GM04504 (cell line): ENCODE data around the gene DCAF6.
"Not testable (repeated sequence)": the region's sequence is repeated elsewhere in the genome, so short reads cannot be mapped to it uniquely, and the experiment has no call there.

Experiments used
- DNase-seq: peaks from one replicate; pipeline ENCODE4 v3.0.0-alpha.2; 2012; ENCODE audit warnings: low read depth

The DCAF6 gene

DNA sequence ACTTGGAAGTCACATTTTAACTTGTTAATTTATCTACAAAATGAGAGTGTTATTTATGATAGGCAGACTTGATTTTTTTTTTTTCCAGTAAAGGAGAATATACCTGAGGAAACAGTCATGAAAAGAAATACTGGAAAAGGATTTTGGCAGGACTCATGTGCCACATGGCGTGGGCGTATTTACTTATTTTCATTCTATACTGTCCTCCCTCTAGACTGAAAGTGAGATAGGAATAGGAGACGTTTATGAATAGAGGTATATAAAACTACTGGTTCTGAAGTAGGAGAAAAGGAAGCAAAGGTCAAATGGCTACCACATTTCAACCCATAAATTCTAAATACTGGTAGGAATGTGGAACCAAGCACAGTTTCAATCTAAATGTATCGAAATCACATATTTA lies 95.1 kb downstream of the DCAF6 start:
- DNase-seq: no peak

DNA sequence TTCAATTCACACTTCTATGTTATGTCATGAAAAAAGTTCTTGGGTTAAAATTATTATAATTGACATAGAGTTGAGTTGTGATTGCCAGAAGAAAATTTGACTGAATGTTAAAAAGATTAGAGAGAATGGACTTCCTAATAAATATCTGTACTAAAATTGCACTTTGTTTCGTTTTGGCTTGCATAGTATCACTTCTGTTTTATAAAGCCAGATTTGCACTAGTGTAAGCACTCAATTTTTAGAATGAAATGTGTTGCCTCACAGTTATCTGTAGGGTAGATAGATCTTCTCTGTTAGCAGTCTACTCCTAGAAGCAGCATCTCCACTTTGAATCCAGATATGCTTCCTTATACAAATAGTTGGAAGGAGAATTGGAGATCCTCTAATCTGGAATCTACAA lies 95.5 kb downstream of the DCAF6 start:
- no peak for DNase-seq

DNA sequence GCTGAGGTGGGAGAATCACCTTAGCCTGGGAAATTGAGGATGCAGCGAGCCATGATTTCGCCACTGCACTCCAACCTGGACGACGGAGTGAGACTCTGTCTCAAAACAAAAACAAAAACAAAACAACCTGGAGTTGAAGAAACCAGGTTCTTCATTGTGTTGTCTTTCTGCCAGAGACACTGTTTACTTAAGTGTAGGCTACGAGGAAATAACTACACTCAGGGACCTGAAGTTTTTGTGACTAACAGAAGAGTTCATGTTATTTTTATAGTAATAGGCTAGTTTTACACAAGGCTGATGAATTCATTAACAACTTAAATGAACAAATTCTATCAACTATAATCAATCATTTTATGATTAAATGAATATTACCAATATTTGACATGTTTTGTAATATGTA lies 98.9 kb downstream of the DCAF6 start:
- no peak for DNase-seq

DNA sequence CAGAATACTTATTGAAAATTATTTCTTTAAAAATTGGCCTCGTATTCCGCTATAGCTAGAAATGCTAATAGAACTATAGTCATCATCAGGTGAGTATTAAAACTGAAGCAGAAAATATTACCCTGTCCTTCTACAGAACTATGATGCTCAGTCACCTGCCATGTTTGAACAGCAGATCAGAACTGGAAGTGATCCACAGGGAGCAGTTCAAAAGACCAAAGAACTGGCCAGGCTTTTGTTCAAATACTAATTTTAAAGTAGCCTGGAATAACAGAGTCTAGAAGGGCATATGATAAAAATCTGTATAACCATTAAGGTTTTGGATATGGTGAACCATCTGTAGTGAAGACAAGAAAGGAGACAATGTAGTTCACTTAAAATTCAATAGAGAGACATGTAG lies 105.9 kb downstream of the DCAF6 start:
- no peak for DNase-seq

DNA sequence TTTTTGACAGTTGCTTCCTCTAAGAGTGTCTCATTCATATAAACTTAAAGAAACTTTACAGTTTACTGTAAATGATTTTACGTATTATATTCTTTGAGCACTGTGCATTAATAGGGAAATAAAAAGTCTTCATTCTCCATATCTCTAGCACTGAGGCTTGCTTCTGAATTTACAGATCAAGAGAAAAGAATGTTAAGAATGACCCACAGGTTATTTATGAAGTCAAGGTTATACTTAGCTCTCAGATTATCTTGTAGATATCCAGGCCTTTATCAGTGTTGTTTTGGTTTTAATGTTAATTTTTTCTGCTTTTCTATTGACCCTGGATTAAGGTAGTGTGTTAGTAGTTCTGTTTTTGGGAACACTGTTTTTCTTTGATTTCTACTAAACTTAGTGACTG lies 108.8 kb downstream of the DCAF6 start:
- no peak for DNase-seq

DNA sequence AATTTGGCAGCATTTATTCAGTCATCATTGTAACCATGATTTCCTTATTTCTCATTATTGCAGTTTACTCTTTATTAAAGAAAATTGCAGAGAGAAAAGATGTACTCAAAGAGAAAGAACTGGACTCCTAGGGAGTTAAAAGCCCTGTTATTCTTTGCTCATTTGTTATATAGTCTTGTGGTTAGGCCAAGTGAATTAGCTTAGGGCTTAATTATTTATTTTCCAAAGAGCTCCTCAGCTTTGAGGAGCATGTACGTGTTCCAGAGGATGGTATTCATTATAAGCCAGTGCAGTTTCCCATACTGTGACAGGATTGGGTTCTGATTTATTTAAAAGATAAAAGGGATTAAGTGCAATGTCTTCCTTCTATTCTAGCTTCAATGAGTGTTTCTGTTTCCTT lies 113.8 kb downstream of the DCAF6 start:
- no peak for DNase-seq

DNA sequence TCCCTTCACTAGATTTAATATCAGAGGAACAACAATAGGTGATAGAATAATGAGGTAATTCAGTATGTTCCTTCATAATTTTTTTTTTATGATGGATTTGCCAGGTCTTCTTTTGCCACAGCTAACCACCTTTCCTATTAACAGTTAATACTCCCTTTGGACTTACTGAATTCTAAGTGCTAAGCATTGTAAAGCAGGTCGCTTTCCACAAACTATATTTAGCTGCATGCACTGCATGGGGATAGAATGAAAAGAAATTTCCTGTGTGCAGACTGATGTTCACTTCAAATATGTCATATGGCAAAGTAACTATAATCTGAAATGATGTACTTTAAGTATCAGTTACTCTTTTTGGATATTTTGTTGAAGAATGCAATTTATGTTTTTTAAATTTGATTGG lies 114.4 kb downstream of the DCAF6 start:
- DNase-seq: no peak

DNA sequence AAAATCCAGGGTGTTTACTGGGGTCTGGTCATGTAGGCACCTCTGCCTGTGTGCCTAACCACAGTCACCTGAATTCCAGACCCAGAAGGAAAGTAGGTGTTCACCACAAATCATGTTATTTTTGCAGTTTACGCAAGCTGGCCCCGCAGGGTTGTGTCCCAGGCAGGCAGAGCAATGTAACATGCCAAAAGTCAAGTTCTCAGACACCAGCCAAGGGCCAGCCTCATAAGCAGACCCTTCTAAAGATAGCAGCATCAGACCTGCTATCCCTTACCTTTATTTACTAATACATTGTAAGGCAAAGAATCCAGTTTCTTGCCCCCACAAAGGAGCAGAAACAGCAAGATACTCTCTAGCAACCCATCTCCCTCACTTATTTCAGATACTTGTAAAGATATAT lies 117.2 kb downstream of the DCAF6 start:
- DNase-seq: no peak

DNA sequence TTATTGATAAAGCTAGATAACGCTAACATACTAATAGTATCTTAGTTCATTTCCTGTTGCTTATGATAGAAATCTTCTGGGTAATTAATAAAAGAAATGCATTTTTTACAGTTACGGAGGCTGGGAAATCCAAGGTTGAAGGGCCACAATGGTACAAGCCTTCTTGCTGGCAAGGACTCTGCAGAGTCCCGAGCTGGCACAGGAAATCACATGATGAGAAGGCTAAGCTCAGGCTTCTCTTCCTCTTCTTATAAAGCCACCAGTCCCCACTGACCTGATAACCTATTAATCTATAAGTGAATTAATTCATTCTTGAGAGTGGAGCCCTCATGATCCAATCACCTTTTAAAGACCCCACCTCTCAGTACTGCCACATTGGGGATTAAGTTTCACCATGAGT lies 117.6 kb downstream of the DCAF6 start:
- DNase-seq: no peak

DNA sequence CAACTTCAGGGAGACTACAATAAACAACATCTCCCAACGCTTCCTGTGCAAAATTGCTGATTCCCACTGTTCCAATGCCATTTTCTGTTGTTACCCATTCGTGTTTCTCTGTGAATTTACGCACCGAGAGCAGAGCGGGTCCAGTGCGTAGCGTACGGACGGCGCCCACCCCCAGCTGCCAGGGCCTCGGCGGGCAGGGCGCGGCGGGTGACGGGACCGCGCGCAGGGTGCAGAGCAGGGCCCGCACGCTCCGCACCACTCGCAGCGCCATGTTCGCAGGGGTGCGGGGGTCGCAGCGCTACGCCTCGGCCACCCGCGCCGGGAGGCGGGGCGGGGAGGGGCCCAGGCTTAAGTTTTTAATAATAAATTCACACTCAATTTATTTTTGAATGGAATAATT lies 119.7 kb downstream of the DCAF6 start:
- not testable (repeated sequence) for DNase-seq

DNA sequence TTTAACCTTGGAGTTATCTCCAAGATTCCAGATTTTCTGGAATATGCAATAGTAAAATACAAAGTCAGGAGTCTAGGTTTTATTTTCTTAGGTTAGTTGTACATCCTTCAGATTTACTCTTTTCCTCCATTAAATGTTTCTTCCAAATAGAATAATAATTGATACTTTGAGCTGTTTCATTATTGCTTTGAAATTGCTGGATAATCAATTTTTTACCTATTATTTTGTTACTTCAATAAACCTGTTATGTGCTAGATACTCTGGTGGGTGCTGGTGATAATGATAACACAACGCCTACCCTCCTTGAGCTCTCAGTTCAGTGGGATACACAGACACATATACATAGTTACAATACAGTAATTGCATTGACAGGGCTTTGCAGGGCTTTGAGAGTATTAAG lies 120.9 kb downstream of the DCAF6 start:
- DNase-seq: no peak

DNA sequence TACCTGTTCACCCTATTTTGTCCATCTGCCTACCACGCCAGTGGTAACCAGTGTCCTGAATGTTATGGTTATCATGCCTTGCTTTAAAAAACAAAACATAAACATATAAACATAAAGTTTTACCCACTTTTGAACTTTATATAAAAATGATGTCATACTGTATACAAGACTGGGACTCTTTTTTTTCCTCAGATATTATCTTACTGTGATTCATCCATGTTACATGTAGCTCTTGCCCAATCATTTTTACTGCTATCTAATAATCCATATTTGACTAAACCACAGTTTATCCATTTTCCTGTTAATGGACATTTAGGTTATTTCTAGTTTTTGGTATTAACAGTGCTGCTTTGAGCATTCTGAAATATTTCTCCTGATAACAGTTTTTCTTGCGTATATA lies 121.4 kb downstream of the DCAF6 start:
- no peak for DNase-seq

DNA sequence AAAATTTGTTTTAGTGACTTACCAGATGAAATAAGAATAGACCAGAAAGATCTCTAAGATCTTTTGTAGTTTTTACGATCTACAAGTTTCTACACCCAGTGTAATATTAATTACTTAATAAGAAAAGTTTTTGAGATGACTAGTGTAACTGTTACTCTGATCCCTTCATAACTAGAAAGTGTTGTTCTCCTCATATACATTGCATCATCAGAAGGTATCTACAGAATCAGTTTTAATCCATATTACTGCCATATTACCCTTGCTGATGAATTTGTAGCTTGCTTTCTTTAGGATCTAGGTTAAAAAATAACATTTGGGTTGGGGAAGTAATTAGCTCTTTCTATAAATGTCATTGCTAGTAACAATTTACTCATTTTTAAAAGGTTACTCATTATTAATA lies 127.7 kb downstream of the DCAF6 start:
- no peak for DNase-seq

DNA sequence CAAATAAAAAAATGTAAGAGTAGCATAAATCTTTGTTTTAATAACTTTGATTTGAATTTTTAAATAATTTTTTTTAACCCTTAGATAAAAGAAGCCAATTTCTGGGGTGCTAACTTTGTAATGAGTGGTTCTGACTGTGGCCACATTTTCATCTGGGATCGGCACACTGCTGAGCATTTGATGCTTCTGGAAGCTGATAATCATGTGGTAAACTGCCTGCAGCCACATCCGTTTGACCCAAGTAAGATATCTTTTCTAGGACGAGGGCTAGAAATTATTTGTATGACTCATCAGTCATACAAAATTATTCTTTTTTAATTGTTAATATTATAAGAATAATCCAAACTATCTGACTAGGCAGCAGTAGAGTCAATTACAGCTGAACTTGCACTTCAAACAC lies 129.0 kb downstream of the DCAF6 start:
- no peak for DNase-seq

DNA sequence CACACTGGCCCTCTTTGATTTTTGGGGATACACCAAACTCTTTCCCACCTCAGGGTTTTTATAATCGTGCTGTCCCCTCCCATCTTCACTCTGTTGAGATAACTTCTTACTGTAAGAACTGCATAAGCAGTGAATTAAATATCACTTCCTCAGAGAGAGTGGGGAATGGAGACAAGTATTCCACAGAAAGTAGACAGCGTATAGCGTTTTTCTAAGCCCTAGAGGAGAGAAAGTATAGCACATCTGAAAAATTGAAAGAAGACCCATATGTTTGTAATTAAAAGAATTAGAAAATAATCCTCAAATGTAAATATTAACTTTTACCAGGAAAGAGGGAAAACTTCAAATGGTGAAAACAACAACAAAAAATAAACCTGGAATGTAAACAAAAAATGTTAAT lies 132.9 kb downstream of the DCAF6 start:
- DNase-seq: no peak

DNA sequence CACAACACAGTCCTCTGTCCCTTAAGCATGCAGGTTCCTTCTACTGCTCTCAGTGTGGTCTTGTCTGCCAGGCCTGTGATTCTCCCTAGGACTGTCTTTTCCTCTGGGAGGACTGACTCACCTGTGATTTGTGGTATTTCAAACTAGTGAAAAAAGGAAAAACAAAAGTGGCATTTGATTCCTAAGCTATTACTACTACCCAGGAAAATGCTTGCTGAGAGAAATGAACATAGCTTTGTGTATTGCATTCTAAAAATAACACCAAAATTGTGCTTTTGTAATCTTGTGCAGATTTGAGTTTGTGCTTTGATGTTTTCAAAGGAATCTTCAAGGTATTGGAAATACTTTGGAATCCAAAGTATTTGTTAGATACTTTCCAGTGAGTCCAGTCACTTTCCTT lies 143.3 kb downstream of the DCAF6 start:
- peak; percentile 16 for DNase-seq

DNA sequence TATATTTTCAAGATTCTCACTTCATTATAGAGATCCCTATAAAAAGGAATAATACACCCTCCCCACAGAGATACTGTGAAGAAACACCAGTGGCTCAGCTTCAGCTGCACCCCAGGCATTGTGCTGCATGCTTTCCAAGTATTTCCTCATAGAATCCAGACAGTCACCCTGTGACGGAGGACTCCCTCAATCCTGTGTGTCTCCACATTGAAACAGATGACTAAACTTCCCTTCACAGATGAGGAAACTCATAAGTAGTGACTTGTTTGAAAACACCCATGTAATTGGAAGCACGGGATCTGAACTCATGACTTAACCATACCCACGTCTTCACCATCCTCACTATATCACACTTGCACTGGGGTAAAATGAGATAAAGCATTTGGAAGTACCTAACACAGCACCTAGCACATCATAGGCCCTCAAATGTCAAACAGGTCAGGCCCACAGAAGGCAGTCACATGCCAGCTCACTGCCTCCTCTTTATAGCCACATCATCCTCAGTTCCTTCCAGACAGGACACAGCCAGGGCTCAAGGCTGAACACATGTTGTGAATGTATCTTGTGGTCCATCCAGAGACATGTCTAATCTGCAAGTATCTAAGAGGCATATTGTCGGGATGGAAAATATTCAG lies 145.0 kb downstream of the DCAF6 start:
- DNase-seq: peak; percentile 85

DNA sequence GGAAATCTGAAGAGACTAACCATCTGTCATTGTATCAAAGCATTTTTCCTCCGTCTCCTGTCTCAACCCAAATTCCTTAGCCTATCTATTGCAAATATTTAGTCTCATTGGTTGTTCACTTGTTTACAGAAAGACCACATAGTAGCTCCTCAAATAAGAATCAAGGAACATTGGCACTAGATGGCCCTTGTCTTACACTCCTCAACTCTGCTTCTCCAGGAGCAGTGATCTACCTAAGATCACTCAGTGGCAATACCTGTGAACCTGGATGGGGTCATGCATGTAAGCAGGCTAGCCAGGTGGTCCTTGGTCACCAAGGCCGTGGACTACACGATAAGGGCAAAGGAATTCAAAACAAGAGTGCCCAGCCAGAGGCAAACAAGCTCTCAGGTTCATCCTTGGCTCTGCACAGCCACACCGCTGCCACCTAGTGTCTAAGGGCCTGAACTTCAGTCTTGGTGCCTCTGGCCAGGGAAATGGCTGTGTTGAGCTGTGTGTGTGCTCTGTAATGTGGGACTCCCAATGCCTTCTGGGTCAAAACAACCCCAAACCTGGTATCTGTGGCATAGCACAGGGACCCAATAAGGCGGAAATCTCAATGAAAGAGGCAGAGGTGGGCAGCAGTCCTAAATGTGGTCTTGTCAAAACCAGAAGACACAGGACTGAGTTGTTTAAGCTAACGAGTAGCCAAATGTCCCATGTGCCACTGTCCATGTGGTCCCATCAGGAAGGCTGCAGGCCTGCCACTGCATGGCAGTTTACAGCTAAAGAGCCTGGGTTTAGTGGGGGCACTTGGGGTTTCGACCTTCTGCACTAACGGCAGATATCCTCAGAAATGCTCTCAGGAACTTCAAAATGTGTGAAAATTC lies 145.8 kb downstream of the DCAF6 start:
- peak; percentile 52 for DNase-seq

DNA sequence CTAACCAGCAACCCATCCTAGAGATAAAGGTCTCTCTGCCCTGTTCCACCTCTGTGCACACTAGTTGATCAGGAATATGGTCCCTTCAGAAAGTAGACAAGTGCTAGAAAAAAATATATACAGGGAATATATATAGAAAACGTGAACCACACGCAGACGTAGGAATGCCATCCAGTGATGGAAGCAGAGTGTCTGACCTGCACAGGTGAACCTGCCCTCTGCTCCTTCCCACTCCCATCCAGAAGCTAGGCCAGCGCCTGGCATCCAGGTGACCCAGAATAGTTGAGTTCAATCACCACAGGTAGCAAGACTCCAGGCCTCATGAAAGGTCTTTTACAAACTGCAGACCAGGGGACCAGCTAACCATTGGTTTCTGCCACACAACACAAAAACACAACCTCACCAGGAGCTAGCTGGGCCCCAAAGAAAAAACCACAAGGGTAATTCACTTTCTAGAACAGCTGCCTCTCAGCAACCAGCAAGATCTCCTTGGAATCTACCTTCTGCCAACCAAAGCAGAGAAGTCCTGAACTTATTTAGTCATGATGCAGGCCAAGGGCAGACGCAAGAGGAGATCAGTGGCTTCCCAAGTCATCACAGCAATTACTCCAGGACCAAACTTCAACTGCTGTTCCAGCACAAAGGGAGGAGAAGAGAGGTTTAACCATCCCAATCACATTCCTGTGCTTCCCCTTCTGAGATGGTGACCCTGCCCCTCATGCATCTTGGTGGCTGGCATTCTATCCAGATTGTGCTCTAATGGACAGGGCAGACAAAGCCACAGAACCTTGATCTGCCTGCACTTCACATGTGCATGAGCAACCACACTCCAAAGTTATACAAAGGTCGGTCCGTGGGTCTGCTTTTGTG lies 147.2 kb downstream of the DCAF6 start:
- DNase-seq: no peak

DNA sequence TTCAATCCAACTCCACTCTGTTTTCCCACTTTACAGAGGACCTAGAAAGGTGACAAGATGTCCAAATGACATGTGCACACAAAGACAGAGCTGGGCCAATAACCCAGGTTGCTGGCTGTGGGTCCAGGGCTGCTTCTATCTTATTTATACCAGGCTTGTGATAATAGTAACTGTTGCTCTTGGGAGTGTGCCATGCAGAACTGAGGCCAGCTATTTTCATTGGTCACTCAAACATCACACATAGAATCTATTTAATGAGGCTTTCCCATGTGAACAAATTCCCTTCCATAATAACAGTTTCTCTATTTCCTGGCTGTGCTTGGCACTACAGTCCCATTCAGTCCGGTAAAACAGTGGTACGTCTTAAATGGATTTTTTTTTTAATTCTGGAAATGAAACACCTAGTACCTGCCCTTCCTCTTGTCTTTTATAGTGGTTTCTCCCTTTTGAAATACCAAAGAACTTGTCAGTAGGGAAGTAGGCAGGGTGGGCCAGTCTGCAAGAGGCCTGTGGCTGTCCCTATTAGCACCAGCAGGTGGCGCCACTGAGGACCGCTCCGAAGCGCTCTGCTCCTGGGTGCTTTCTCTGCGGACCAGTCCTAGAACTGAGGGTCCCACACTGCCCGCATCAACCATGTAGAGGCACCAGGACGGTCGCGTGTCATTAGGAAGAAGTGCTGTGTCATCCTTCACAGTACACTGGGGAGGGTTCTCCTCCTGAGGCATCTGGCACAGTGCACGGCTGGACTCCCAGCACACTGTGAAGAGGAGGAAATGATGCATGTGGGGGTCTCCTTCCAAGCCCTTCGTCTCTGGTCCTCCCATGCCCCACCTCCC lies 148.1 kb downstream of the DCAF6 start:
- DNase-seq: no peak

DNA sequence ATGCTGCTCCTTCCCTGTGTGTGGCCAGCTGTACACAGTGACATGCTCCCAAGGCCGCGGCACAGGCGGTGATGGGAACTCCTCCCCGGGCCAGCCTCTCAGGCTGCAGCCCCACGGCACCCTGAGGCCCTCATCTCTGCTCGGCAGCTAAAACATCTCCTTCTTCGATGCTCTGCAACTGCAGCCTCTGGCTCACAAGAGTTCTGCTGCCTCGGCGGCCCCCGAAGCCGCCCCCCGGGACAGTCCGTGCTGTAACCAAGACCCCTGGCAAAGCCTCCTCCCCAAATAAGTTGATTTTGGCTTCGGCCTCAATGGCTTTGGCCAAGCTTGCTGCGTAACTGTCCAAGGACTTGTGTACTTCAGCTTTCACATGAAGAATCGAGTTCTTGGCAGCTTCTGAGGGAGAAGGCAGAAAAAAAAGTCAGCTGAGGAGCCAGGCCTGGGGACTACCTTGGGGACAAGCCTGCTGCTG lies 149.0 kb downstream of the DCAF6 start:
- no peak for DNase-seq

DNA sequence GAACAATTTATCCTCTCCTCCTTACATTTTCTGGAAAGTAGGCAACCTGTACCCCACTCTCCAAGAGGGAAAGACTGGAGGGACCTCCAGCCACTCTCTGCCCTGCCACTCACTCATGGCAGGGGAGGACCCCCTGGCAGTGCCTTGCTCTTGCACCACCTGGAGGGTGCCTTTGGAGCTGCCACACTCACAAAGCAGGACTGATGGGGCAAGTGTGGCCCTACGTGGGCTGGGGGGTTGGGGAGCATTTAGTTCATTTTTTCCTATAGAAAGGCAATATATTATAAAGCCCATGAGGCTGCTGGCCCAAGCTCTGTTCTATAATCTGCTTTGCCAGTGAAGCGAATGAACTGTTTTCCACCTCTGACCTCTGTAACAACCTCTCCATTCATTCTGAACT lies 150.0 kb downstream of the DCAF6 start:
- DNase-seq: no peak
